ENCODE measurements around the gene CPLX1. TPM values are rescaled to one million over a fixed set of nuclear protein-coding genes. Genes with fewer than 3 reads are reported as not detected.

The CPLX1 gene
- total RNA-seq, 1 experiment from 2014 or later: 2.7 TPM

- peaks cover 9% of the 10 kb centered on the region for H3K9me3 Mint-ChIP-seq (ENCODE audit: unreplicated experiment)
- BruUV-seq (replicated peaks): no TSS peak
- TF ChIP-seq CTCF (IDR thresholded peaks at IDR 0.05; ENCODE audit: unreplicated experiment): no peak
- no peaks in the 10 kb centered on the region for H3K36me3 Mint-ChIP-seq (ENCODE audit: insufficient read depth, unreplicated experiment)
- intact Hi-C loops (cut with micrococcal nuclease): no loop called here
- ChIA-PET CTCF (no interaction called here), POLR2A (interaction anchor here (0.6 kb wide), 2 partner anchors 170 to 786 kb away, joined by 3 read pairs; no protein-coding TSS in a partner anchor)
- no peak overlapping the region for H3K4me3 Mint-ChIP-seq (ENCODE audit: unreplicated experiment)
- no peaks in the 10 kb centered on the region for H3K27me3 Mint-ChIP-seq (ENCODE audit: insufficient read depth, unreplicated experiment)
- DNase-seq (ENCODE audit: unreplicated experiment): no peak
- no peak overlapping the region for H3K27ac Mint-ChIP-seq (ENCODE audit: low read depth, unreplicated experiment)
- no peaks in the 10 kb centered on the region for H3K4me1 Mint-ChIP-seq (ENCODE audit: insufficient read depth, unreplicated experiment)
Observed at GRCh38 chr4:834368-835147, 8.6 kb upstream of the CPLX1 start.

GRCh38 chr4:833731-834367 is 7.9 kb upstream of the CPLX1 start:
- CTCF ChIA-PET: interaction anchor here (0.5 kb wide), 1 partner anchor 100 kb away, joined by 4 read pairs; no protein-coding TSS in a partner anchor
- H3K9me3 Mint-ChIP-seq (ENCODE audit: unreplicated experiment): peaks cover 9% of the 10 kb centered on the region
- intact Hi-C loops (cut with micrococcal nuclease): no loop called here
- H3K27ac Mint-ChIP-seq (ENCODE audit: low read depth, unreplicated experiment): no peak overlapping the region
- H3K4me1 Mint-ChIP-seq (ENCODE audit: insufficient read depth, unreplicated experiment): no peaks in the 10 kb centered on the region
- no peak overlapping the region for H3K4me3 Mint-ChIP-seq (ENCODE audit: unreplicated experiment)
- POLR2A ChIA-PET: interaction anchor here (0.5 to 0.6 kb wide), 3 partner anchors 52 to 786 kb away, joined by 3 read pairs; no protein-coding TSS in a partner anchor
- DNase-seq (ENCODE audit: unreplicated experiment): no peak
- H3K27me3 Mint-ChIP-seq (ENCODE audit: insufficient read depth, unreplicated experiment): no peaks in the 10 kb centered on the region
- H3K36me3 Mint-ChIP-seq (ENCODE audit: insufficient read depth, unreplicated experiment): no peaks in the 10 kb centered on the region
- BruUV-seq (replicated peaks): no TSS peak
- no peak for TF ChIP-seq CTCF (IDR thresholded peaks at IDR 0.05; ENCODE audit: unreplicated experiment)

GRCh38 chr4:833156-833555 is 7.2 kb upstream of the CPLX1 start:
- no peak for TF ChIP-seq CTCF (IDR thresholded peaks at IDR 0.05; ENCODE audit: unreplicated experiment)
- ChIA-PET CTCF (interaction anchor here (0.5 kb wide), 1 partner anchor 101 kb away, joined by 4 read pairs; no protein-coding TSS in a partner anchor), POLR2A (interaction anchor here (0.5 kb wide), 1 partner anchor 51 kb away, joined by 3 read pairs; no protein-coding TSS in a partner anchor)
- Mint-ChIP-seq H3K27me3 (ENCODE audit: insufficient read depth, unreplicated experiment) (peaks cover 5% of the 10 kb centered on the region), H3K36me3 (ENCODE audit: insufficient read depth, unreplicated experiment) (no peaks in the 10 kb centered on the region), H3K9me3 (ENCODE audit: unreplicated experiment) (peaks cover 9% of the 10 kb centered on the region), H3K27ac (ENCODE audit: low read depth, unreplicated experiment) (no peak overlapping the region), H3K4me1 (ENCODE audit: insufficient read depth, unreplicated experiment) (peaks cover 3% of the 10 kb centered on the region), H3K4me3 (ENCODE audit: unreplicated experiment) (no peak overlapping the region)
- intact Hi-C loops (cut with micrococcal nuclease): no loop called here
- DNase-seq (ENCODE audit: unreplicated experiment): no peak
- no TSS peak for BruUV-seq (replicated peaks)

GRCh38 chr4:832536-832935 is 6.6 kb upstream of the CPLX1 start:
- TF ChIP-seq CTCF (IDR thresholded peaks at IDR 0.05; ENCODE audit: unreplicated experiment): no peak
- Mint-ChIP-seq H3K9me3 (ENCODE audit: unreplicated experiment) (peaks cover 3% of the 10 kb centered on the region), H3K4me3 (ENCODE audit: unreplicated experiment) (no peak overlapping the region), H3K36me3 (ENCODE audit: insufficient read depth, unreplicated experiment) (no peaks in the 10 kb centered on the region), H3K27ac (ENCODE audit: low read depth, unreplicated experiment) (no peak overlapping the region), H3K27me3 (ENCODE audit: insufficient read depth, unreplicated experiment) (peaks cover 11% of the 10 kb centered on the region), H3K4me1 (ENCODE audit: insufficient read depth, unreplicated experiment) (peaks cover 7% of the 10 kb centered on the region)
- no TSS peak for BruUV-seq (replicated peaks)
- ChIA-PET CTCF (no interaction called here), POLR2A (no interaction called here)
- intact Hi-C loops (cut with micrococcal nuclease): no loop called here
- no peak for DNase-seq (ENCODE audit: unreplicated experiment)

Measured in MCF 10A (cell line).